HG02943 (cell line): ENCODE results near the gene HERPUD1.
"Not testable (repeated sequence)": the region's sequence is repeated elsewhere in the genome, so short reads cannot be mapped to it uniquely, and the experiment has no call there.

Experiments
- ATAC-seq: cut with Tn5 transposase; IDR thresholded peaks from one replicate; pipeline ENCODE4 v1.9.1; 2021; ENCODE audit warnings: mild to moderate bottlenecking, low read depth, moderate library complexity; ENCODE audit not compliant: unreplicated experiment

HERPUD1 gene

GRCh38 chr16:56931892-56932720 lies at the start of gene HERPUD1:
Gene HERPUD1 (plus strand): TSS chr16:56932142. CDS start chr16:56932245, 103 bp downstream.
- peak; percentile 83 for ATAC-seq

- ATAC-seq, result no peak
Measured at GRCh38 chr16:56883586-56883985, 48.4 kb upstream of the HERPUD1 start.

- no peak for ATAC-seq
Measured at GRCh38 chr16:56884026-56884582, 47.8 kb upstream of the HERPUD1 start.

- ATAC-seq, result not testable (repeated sequence)
Measured at GRCh38 chr16:56884929-56885328, 47.0 kb upstream of the HERPUD1 start.

- ATAC-seq, result no peak
Measured at GRCh38 chr16:56885446-56886162, 46.3 kb upstream of the HERPUD1 start.

- no peak for ATAC-seq
Measured at GRCh38 chr16:56886296-56886695, 45.6 kb upstream of the HERPUD1 start.

GRCh38 chr16:56886826-56887225 lies 45.1 kb upstream of the HERPUD1 start:
- no peak for ATAC-seq

GRCh38 chr16:56888806-56889205 lies 43.1 kb upstream of the HERPUD1 start:
- ATAC-seq, result no peak

- no peak for ATAC-seq
Measured at GRCh38 chr16:56889206-56889605, 42.7 kb upstream of the HERPUD1 start.

GRCh38 chr16:56891685-56892084 lies 40.3 kb upstream of the HERPUD1 start:
- no peak for ATAC-seq

GRCh38 chr16:56892705-56893104 lies 39.2 kb upstream of the HERPUD1 start:
- ATAC-seq, result no peak

GRCh38 chr16:56894331-56894917 lies 37.5 kb upstream of the HERPUD1 start:
- ATAC-seq, result no peak

GRCh38 chr16:56895813-56896212 lies 36.1 kb upstream of the HERPUD1 start:
- ATAC-seq, result no peak

GRCh38 chr16:56896244-56896643 lies 35.7 kb upstream of the HERPUD1 start:
- ATAC-seq, result no peak

GRCh38 chr16:56897026-56897799 lies 34.7 kb upstream of the HERPUD1 start:
- no peak for ATAC-seq

- ATAC-seq, result peak; percentile 61
Measured at GRCh38 chr16:56898847-56899246, 33.1 kb upstream of the HERPUD1 start.

- no peak for ATAC-seq
Measured at GRCh38 chr16:56903866-56904265, 28.1 kb upstream of the HERPUD1 start.

GRCh38 chr16:56907401-56907800 lies 24.5 kb upstream of the HERPUD1 start:
- no peak for ATAC-seq

- no peak for ATAC-seq
Measured at GRCh38 chr16:56909527-56909979, 22.4 kb upstream of the HERPUD1 start.

GRCh38 chr16:56910112-56910511 lies 21.8 kb upstream of the HERPUD1 start:
- no peak for ATAC-seq
